Skeletal muscle satellite cell (primary cell): Measurements from ENCODE around the gene WNT3A. TPM values are rescaled to one million over a fixed set of nuclear protein-coding genes. Genes with fewer than 3 reads are reported as not detected.
"Not testable (repeated sequence)": the region's sequence is repeated elsewhere in the genome, so short reads cannot be mapped to it uniquely, and the experiment has no call there.

Experiments used
- H3K27me3 ChIP-seq: 2 replicates; pipeline ENCODE4 v1.7.0; 2013; ENCODE audit warnings: low read length; ENCODE audit not compliant: control insufficient read depth, insufficient read depth
- H3K36me3 ChIP-seq: 2 replicates; pipeline ENCODE4 v1.7.0; 2013; ENCODE audit warnings: mild to moderate bottlenecking, control low read depth, low read length; ENCODE audit not compliant: insufficient read depth
- H3K4me1 ChIP-seq: 2 replicates; pipeline ENCODE4 v1.7.0; 2013; ENCODE audit warnings: low read length; ENCODE audit not compliant: control insufficient read depth, insufficient read depth
- H3K4me2 ChIP-seq: 2 replicates; pipeline ENCODE4 v1.7.0; 2013; ENCODE audit warnings: mild to moderate bottlenecking, low read length
- H3K4me3 ChIP-seq: 2 replicates; pipeline ENCODE4 v1.7.0; 2013; ENCODE audit warnings: low read length
- H3K9ac ChIP-seq: 2 replicates; pipeline ENCODE4 v1.7.0; 2013; ENCODE audit warnings: mild to moderate bottlenecking, low read depth, low read length, moderate library complexity
- H3K9me3 ChIP-seq: replicated peaks from 2 replicates; pipeline ENCODE4 v1.7.0; 2013; ENCODE audit warnings: mild to moderate bottlenecking, control low read depth, low read length
- total RNA-seq: library from RNA; depleted of rRNA; stranded (reverse); fragments of >200 nt; gene quantifications from 2 replicates; pipeline ENCODE4 v1.2.3, GENCODE V29; 2012; rRNA removed

Gene WNT3A
- total RNA-seq: not detected in 2 replicates

GRCh38 chr1:228006786-228007048, at the start of gene WNT3A:
Gene WNT3A, plus strand, starts transcription at chr1:228006998. Its CDS starts 131 bp downstream, at chr1:228007129.
- Histone ChIP-seq H3K36me3 (no peaks in the 10 kb centered on the region), H3K9me3 (no peaks in the 10 kb centered on the region), H3K27me3 (peaks cover 92% of the 10 kb centered on the region), H3K4me1 (no peaks in the 10 kb centered on the region), H3K9ac (no peak within 1 kb of the TSS), H3K4me3 (no peak within 1 kb of the TSS), H3K4me2 (no peak within 1 kb of the TSS)

- Histone ChIP-seq H3K4me2 (no peak overlapping the region), H3K4me3 (no peak overlapping the region), H3K36me3 (no peaks in the 10 kb centered on the region), H3K27me3 (peaks cover 15% of the 10 kb centered on the region), H3K9ac (no peak overlapping the region), H3K9me3 (no peaks in the 10 kb centered on the region), H3K4me1 (peaks cover 4% of the 10 kb centered on the region)
These were observed 48.0 kb upstream of the WNT3A start for GRCh38 chr1:227958617-227959324.

- Histone ChIP-seq H3K36me3 (no peaks in the 10 kb centered on the region), H3K4me2 (no peak overlapping the region), H3K4me1 (no peaks in the 10 kb centered on the region), H3K4me3 (no peak overlapping the region), H3K9me3 (no peaks in the 10 kb centered on the region), H3K27me3 (peaks cover 15% of the 10 kb centered on the region), H3K9ac (no peak overlapping the region)
These were observed 47.4 kb upstream of the WNT3A start for GRCh38 chr1:227959325-227959860.

- H3K27me3 ChIP-seq: peaks cover 15% of the 10 kb centered on the region
- no peak overlapping the region for H3K9ac ChIP-seq
- H3K9me3 ChIP-seq: no peaks in the 10 kb centered on the region
- H3K4me3 ChIP-seq: no peak overlapping the region
- H3K4me1 ChIP-seq: no peaks in the 10 kb centered on the region
- no peaks in the 10 kb centered on the region for H3K36me3 ChIP-seq
- no peak overlapping the region for H3K4me2 ChIP-seq
These were observed 44.9 kb upstream of the WNT3A start for GRCh38 chr1:227961651-227962466.

GRCh38 chr1:227966733-227967132, 40.1 kb upstream of the WNT3A start:
- not testable (repeated sequence) for H3K4me1 ChIP-seq, H3K9me3 ChIP-seq

GRCh38 chr1:227967815-227968214, 39.0 kb upstream of the WNT3A start:
- not testable (repeated sequence) for H3K4me3 ChIP-seq, H3K36me3 ChIP-seq, H3K9me3 ChIP-seq, H3K27me3 ChIP-seq, H3K4me1 ChIP-seq, H3K4me2 ChIP-seq, H3K9ac ChIP-seq

More at GRCh38 chr1:227966733-227967132, 40.1 kb upstream of the WNT3A start:
- not testable (repeated sequence) for H3K4me3 ChIP-seq, H3K4me2 ChIP-seq, H3K27me3 ChIP-seq, H3K9ac ChIP-seq, H3K36me3 ChIP-seq

- not testable (repeated sequence) for H3K9me3 ChIP-seq, H3K36me3 ChIP-seq, H3K27me3 ChIP-seq, H3K4me1 ChIP-seq, H3K4me3 ChIP-seq, H3K4me2 ChIP-seq, H3K9ac ChIP-seq
These were observed 36.5 kb upstream of the WNT3A start for GRCh38 chr1:227970076-227970995.

- not testable (repeated sequence) for H3K9ac ChIP-seq, H3K9me3 ChIP-seq
These were observed 35.6 kb upstream of the WNT3A start for GRCh38 chr1:227971216-227971615.

GRCh38 chr1:227971643-227972282, 35.0 kb upstream of the WNT3A start:
- H3K36me3 ChIP-seq, H3K4me2 ChIP-seq, H3K4me1 ChIP-seq, H3K9me3 ChIP-seq, H3K4me3 ChIP-seq, H3K9ac ChIP-seq, H3K27me3 ChIP-seq: not testable (repeated sequence)

More at GRCh38 chr1:227971216-227971615, 35.6 kb upstream of the WNT3A start:
- H3K4me1 ChIP-seq, H3K4me2 ChIP-seq, H3K27me3 ChIP-seq, H3K36me3 ChIP-seq, H3K4me3 ChIP-seq: not testable (repeated sequence)

GRCh38 chr1:227972283-227972679, 34.5 kb upstream of the WNT3A start:
- not testable (repeated sequence) for H3K4me2 ChIP-seq, H3K9me3 ChIP-seq, H3K9ac ChIP-seq, H3K36me3 ChIP-seq, H3K4me1 ChIP-seq, H3K27me3 ChIP-seq, H3K4me3 ChIP-seq

- H3K36me3 ChIP-seq, H3K4me3 ChIP-seq, H3K4me1 ChIP-seq, H3K27me3 ChIP-seq, H3K9me3 ChIP-seq, H3K4me2 ChIP-seq, H3K9ac ChIP-seq: not testable (repeated sequence)
These were observed 33.9 kb upstream of the WNT3A start for GRCh38 chr1:227972843-227973374.
